ENCODE measurements around the gene ANKRD40CL. TPM values are rescaled to one million over a fixed set of nuclear protein-coding genes. Genes with fewer than 3 reads are reported as not detected.

The ANKRD40CL gene
- total RNA-seq, 2 experiments from 2014 or later = not detected

GRCh38 chr17:50802609-50803571 lies 35.6 kb upstream of the ANKRD40CL start:
- Histone ChIP-seq H2AFZ (ENCODE audit: low read length) (no peak overlapping the region), H3K4me2 (ENCODE audit: low read length) (no peak overlapping the region), H3K4me1 (ENCODE audit: insufficient read depth, low read length, poor library complexity, severe bottlenecking) (no peaks in the 10 kb centered on the region), H3K36me3 (ENCODE audit: insufficient read depth, low read length) (no peaks in the 10 kb centered on the region), H3K9me3 (ENCODE audit: low read length) (no peaks in the 10 kb centered on the region), H4K20me1 (ENCODE audit: insufficient read depth, low read length) (no peaks in the 10 kb centered on the region), H3K79me2 (ENCODE audit: insufficient read depth, low read depth, low read length) (no peaks in the 10 kb centered on the region), H3K9me2 (ENCODE audit: insufficient read depth, low read length) (no peaks in the 10 kb centered on the region), H3K27ac (ENCODE audit: low read depth, low read length, poor library complexity, severe bottlenecking) (no peak overlapping the region), H3K4me3 (ENCODE audit: low read depth, low read length, poor library complexity, severe bottlenecking) (no peak overlapping the region)
- TF ChIP-seq EZH2phosphoT487 (IDR thresholded peaks at IDR 0.05; ENCODE audit: borderline replicate concordance, low read depth, low read length) = no peak
- TF ChIP-seq CTCF (conservative IDR thresholded peaks at IDR 0.05; ENCODE audit: low read length) = no peak
- BruUV-seq (replicated peaks) = no TSS peak
- ChIA-PET CTCF (ENCODE audit: unreplicated experiment) (no interaction called here), POLR2A (interaction anchor here (0.6 kb wide), 1 partner anchor 1645 kb away, joined by 3 read pairs; no protein-coding TSS in a partner anchor)
- no peak for DNase-seq (ENCODE audit: low spot score)
- intact Hi-C loops (cut with micrococcal nuclease; ENCODE audit: unreplicated experiment) = no loop called here

GRCh38 chr17:50800196-50800700 lies 32.9 kb upstream of the ANKRD40CL start:
- Histone ChIP-seq H3K27ac (ENCODE audit: low read depth, low read length, poor library complexity, severe bottlenecking) (no peak overlapping the region), H3K4me2 (ENCODE audit: low read length) (no peak overlapping the region), H3K4me3 (ENCODE audit: low read depth, low read length, poor library complexity, severe bottlenecking) (no peak overlapping the region), H3K9me3 (ENCODE audit: low read length) (no peaks in the 10 kb centered on the region), H3K36me3 (ENCODE audit: insufficient read depth, low read length) (no peaks in the 10 kb centered on the region), H2AFZ (ENCODE audit: low read length) (no peak overlapping the region), H3K79me2 (ENCODE audit: insufficient read depth, low read depth, low read length) (no peaks in the 10 kb centered on the region), H4K20me1 (ENCODE audit: insufficient read depth, low read length) (no peaks in the 10 kb centered on the region), H3K9me2 (ENCODE audit: insufficient read depth, low read length) (no peaks in the 10 kb centered on the region), H3K4me1 (ENCODE audit: insufficient read depth, low read length, poor library complexity, severe bottlenecking) (no peaks in the 10 kb centered on the region)
- no TSS peak for BruUV-seq (replicated peaks)
- intact Hi-C loops (cut with micrococcal nuclease; ENCODE audit: unreplicated experiment) = no loop called here
- POLR2A ChIA-PET = interaction anchor here (0.6 kb wide), 1 partner anchor 194 kb away, joined by 3 read pairs; no protein-coding TSS in a partner anchor
- DNase-seq (ENCODE audit: low spot score) = no peak
- CTCF ChIA-PET (ENCODE audit: unreplicated experiment) = no interaction called here
- TF ChIP-seq CTCF (conservative IDR thresholded peaks at IDR 0.05; ENCODE audit: low read length) (no peak), EZH2phosphoT487 (IDR thresholded peaks at IDR 0.05; ENCODE audit: borderline replicate concordance, low read depth, low read length) (no peak)

- Histone ChIP-seq H2AFZ (ENCODE audit: low read length) (no peak overlapping the region), H3K9me3 (ENCODE audit: low read length) (no peaks in the 10 kb centered on the region), H3K9me2 (ENCODE audit: insufficient read depth, low read length) (no peaks in the 10 kb centered on the region), H3K4me3 (ENCODE audit: low read depth, low read length, poor library complexity, severe bottlenecking) (no peak overlapping the region), H3K36me3 (ENCODE audit: insufficient read depth, low read length) (no peaks in the 10 kb centered on the region), H3K4me2 (ENCODE audit: low read length) (no peak overlapping the region), H3K27ac (ENCODE audit: low read depth, low read length, poor library complexity, severe bottlenecking) (no peak overlapping the region), H4K20me1 (ENCODE audit: insufficient read depth, low read length) (no peaks in the 10 kb centered on the region), H3K79me2 (ENCODE audit: insufficient read depth, low read depth, low read length) (no peaks in the 10 kb centered on the region), H3K4me1 (ENCODE audit: insufficient read depth, low read length, poor library complexity, severe bottlenecking) (no peaks in the 10 kb centered on the region)
- TF ChIP-seq EZH2phosphoT487 (IDR thresholded peaks at IDR 0.05; ENCODE audit: borderline replicate concordance, low read depth, low read length) = no peak
- TF ChIP-seq CTCF (conservative IDR thresholded peaks at IDR 0.05; ENCODE audit: low read length) = no peak
- no peak for DNase-seq (ENCODE audit: low spot score)
- intact Hi-C loops (cut with micrococcal nuclease; ENCODE audit: unreplicated experiment) = no loop called here
- ChIA-PET CTCF (ENCODE audit: unreplicated experiment) (no interaction called here), POLR2A (no interaction called here)
- BruUV-seq (replicated peaks) = no TSS peak
These were observed 32.3 kb upstream of the ANKRD40CL start for GRCh38 chr17:50799582-50799981.

All from OCI-LY7 (cell line).